HCT116 (cell line): ENCODE measurements around the gene NSUN4. TPM values are rescaled to one million over a fixed set of nuclear protein-coding genes. Genes with fewer than 3 reads are reported as not detected.

Source experiments
- ATAC-seq: fragments of 200-7000 bp; cut with Tn5 transposase; 2 replicates; pipeline ENCODE4 v1.9.1; 2020; ENCODE audit warnings: mild to moderate bottlenecking, moderate library complexity
- BruUV-seq: library from RNA; stranded (reverse); fragments of 400-500 nt; replicated peaks from 2 replicates; lab custom pipeline; 2021; lab: Mats Ljungman, UMichigan
- CTCF ChIA-PET: fragments of 300-600 bp; sonication (Branson Sonifier 250); formaldehyde crosslinking; loops from one replicate; lab custom pipeline; 2021; ENCODE audit warnings: antibody characterized with exemption; lab: Charles Lee
- POLR2A ChIA-PET: fragments of 300-600, 350-600 bp; sonication (Branson Sonifier 250); formaldehyde crosslinking; loops from one replicate; lab custom pipeline; 2021; ENCODE audit warnings: antibody characterized with exemption; lab: Charles Lee
- RAD21 ChIA-PET, 2 experiments: fragments of 300-600 bp; sonication (Branson Sonifier 250); formaldehyde crosslinking; loops; one replicate each; lab custom pipeline; 2023; ENCODE audit warnings: low total read pairs in 2 of 2; ENCODE audit not compliant: uncharacterized antibody in 2 of 2, unreplicated experiment in 2 of 2, low non-redundant PET in 1 of 2; lab: Charles Lee
- DNase-seq: peaks from one replicate; pipeline ENCODE4 v3.0.0-alpha.2; 2010; ENCODE audit warnings: low read depth, low spot score
- H2AFZ ChIP-seq: fragments of 200-600 bp; shearing (Covaris generic), sonication (generic); 2 replicates; pipeline ENCODE4 v1.6.1; 2017; ENCODE audit warnings: low read depth, mixed run types, mixed read lengths, antibody characterized with exemption, low read length; ENCODE audit not compliant: poor library complexity, severe bottlenecking
- H3K27ac ChIP-seq: 2 replicates; pipeline ENCODE4 v1.5.1; 2012; ENCODE audit warnings: low read depth, low read length
- H3K27me3 ChIP-seq: fragments of 200-600 bp; sonication (generic); 2 replicates; pipeline ENCODE4 v1.6.1; 2016; ENCODE audit warnings: mixed run types, low read length, mixed read lengths; ENCODE audit not compliant: insufficient read depth
- H3K36me3 ChIP-seq, 2 experiments: fragments of 200-500 bp in 1 of 2; fragments of 200-600 bp in 1 of 2; sonication (Bioruptor generic) in 1 of 2; sonication (generic) in 1 of 2; 2 replicates each; pipeline versions ENCODE4 v1.5.1 to v1.6.1; 2014 to 2016; ENCODE audit warnings: low read length in 2 of 2, inconsistent platforms in 1 of 2, mixed read lengths in 1 of 2, mixed run types in 1 of 2; ENCODE audit not compliant: insufficient read depth in 2 of 2, control insufficient read depth in 1 of 2
- H3K4me1 ChIP-seq, 2 experiments: fragments of 200-600 bp in 1 of 2; sonication (generic) in 1 of 2; 2 replicates each; pipeline versions ENCODE4 v1.5.1 to v1.6.1; 2012 to 2017; ENCODE audit warnings: low read length in 2 of 2, inconsistent platforms in 1 of 2, mild to moderate bottlenecking in 1 of 2, mixed read lengths in 1 of 2, mixed run types in 1 of 2, moderate library complexity in 1 of 2; ENCODE audit not compliant: insufficient read depth in 2 of 2, control insufficient read depth in 1 of 2
- H3K4me2 ChIP-seq: fragments of 200-600 bp; sonication (generic); 2 replicates; pipeline ENCODE4 v1.6.1; 2017; ENCODE audit warnings: mixed run types, low read length, mixed read lengths
- H3K4me3 ChIP-seq, 2 experiments: fragments of 200-600 bp in 1 of 2; sonication (generic) in 1 of 2; replicated peaks in 1 of 2; 2 replicates each; pipeline ENCODE4 v1.5.1; 2011 to 2016; ENCODE audit warnings: low read length in 2 of 2, control low read depth in 1 of 2, low read depth in 1 of 2, mild to moderate bottlenecking in 1 of 2, mixed read lengths in 1 of 2, mixed run types in 1 of 2
- H3K79me2 ChIP-seq: fragments of 200-600 bp; sonication (generic); 2 replicates; pipeline ENCODE4 v1.6.1; 2017; ENCODE audit warnings: mild to moderate bottlenecking, mixed run types, low read length, moderate library complexity, mixed read lengths; ENCODE audit not compliant: insufficient read depth
- H3K9ac ChIP-seq: fragments of 200-600 bp; sonication (generic); 2 replicates; pipeline ENCODE4 v1.6.1; 2016; ENCODE audit warnings: low read length, mixed read lengths
- H3K9me2 ChIP-seq: fragments of 200-600 bp; sonication (generic), shearing (Covaris generic); 2 replicates; pipeline ENCODE4 v1.6.1; 2017; ENCODE audit warnings: mixed run types, mild to moderate bottlenecking, moderate library complexity; ENCODE audit not compliant: insufficient read depth
- H3K9me3 ChIP-seq, 2 experiments: fragments of 200-500 bp in 1 of 2; fragments of 200-600 bp in 1 of 2; sonication (Bioruptor generic) in 1 of 2; sonication (generic) in 1 of 2; 2 replicates each; pipeline ENCODE4 v1.6.1; 2014 to 2017; ENCODE audit warnings: low read length in 2 of 2, mixed read lengths in 2 of 2, inconsistent platforms in 1 of 2, low read depth in 1 of 2, mild to moderate bottlenecking in 1 of 2, mixed run types in 1 of 2, moderate library complexity in 1 of 2; ENCODE audit not compliant: control insufficient read depth in 1 of 2, insufficient read depth in 1 of 2
- H4K20me1 ChIP-seq: fragments of 200-600 bp; sonication (generic), shearing (Covaris generic); 2 replicates; pipeline ENCODE4 v1.6.1; 2017; ENCODE audit warnings: mixed run types, mild to moderate bottlenecking, moderate library complexity; ENCODE audit not compliant: insufficient read depth
- CBX3 ChIP-seq: IDR thresholded peaks from 2 replicates; pipeline ENCODE4 v1.6.1; 2012; ENCODE audit warnings: low read depth
- CEBPB ChIP-seq: IDR thresholded peaks from 2 replicates; pipeline ENCODE4 v1.6.1; 2012; ENCODE audit warnings: low read depth
- EGR1 ChIP-seq: IDR thresholded peaks from 2 replicates; pipeline ENCODE4 v1.6.1; 2012; ENCODE audit warnings: low read depth
- ELF1 ChIP-seq: IDR thresholded peaks from 2 replicates; pipeline ENCODE4 v1.6.1; 2012; ENCODE audit warnings: low read depth, borderline replicate concordance
- EZH2phosphoT487 ChIP-seq: fragments of 200-600 bp; IDR thresholded peaks from 2 replicates; pipeline ENCODE4 v1.6.1; 2018; ENCODE audit warnings: antibody characterized with exemption, borderline replicate concordance
- JUND ChIP-seq: IDR thresholded peaks from 2 replicates; pipeline ENCODE4 v1.6.1; 2012
- RAD21 ChIP-seq: IDR thresholded peaks from 2 replicates; pipeline ENCODE4 v1.6.1; 2012; ENCODE audit warnings: low read depth, mild to moderate bottlenecking
- SIN3A ChIP-seq: IDR thresholded peaks from 2 replicates; pipeline ENCODE4 v1.6.1; 2012; ENCODE audit warnings: low read depth
- SP1 ChIP-seq: IDR thresholded peaks from 2 replicates; pipeline ENCODE4 v1.6.1; 2012; ENCODE audit warnings: low read depth
- SRF ChIP-seq: IDR thresholded peaks from 2 replicates; pipeline ENCODE4 v1.6.1; 2012; ENCODE audit warnings: low read depth
- YY1 ChIP-seq: IDR thresholded peaks from 2 replicates; pipeline ENCODE4 v1.6.1; 2011; ENCODE audit warnings: low read length, low read depth, moderate library complexity, mild to moderate bottlenecking; ENCODE audit not compliant: insufficient replicate concordance; ENCODE audit errors: extremely low read depth
- ZNF274 ChIP-seq: fragments of 200-500 bp; sonication (Bioruptor generic); IDR thresholded peaks from 2 replicates; pipeline ENCODE4 v1.6.1; 2014; ENCODE audit warnings: mild to moderate bottlenecking, low read depth, low read length, inconsistent platforms
- intact Hi-C: fragments of 100-400 bp; cut with micrococcal nuclease; formaldehyde crosslinking; loops from 2 replicates; pipeline ENCODE4 v1.10.0; 2022
- total RNA-seq: library from RNA; stranded (reverse); gene quantifications from one replicate; pipeline ENCODE4 v1.2.1, GENCODE V29; 2021; ENCODE audit not compliant: unreplicated experiment
- TF ChIP-seq, protein P1 (sequence below): IDR thresholded peaks from 2 replicates; pipeline ENCODE4 v1.6.1; 2012
- TF ChIP-seq, protein P2 (sequence below): IDR thresholded peaks from 2 replicates; pipeline ENCODE4 v1.6.1; 2012
- TF ChIP-seq, protein P3 (sequence below): IDR thresholded peaks from 2 replicates; pipeline ENCODE4 v1.6.1; 2012; ENCODE audit warnings: low read depth
- TF ChIP-seq, protein P4 (sequence below), 3 experiments: fragments of 200-600 bp in 1 of 3; sonication (generic) in 1 of 3; IDR thresholded peaks in 2 of 3; conservative IDR thresholded peaks in 1 of 3; 2 replicates each; pipeline ENCODE4 v1.5.1; 2012 to 2017; ENCODE audit warnings: low read depth in 2 of 3, low read length in 2 of 3, antibody characterized with exemption in 1 of 3, borderline replicate concordance in 1 of 3, control low read depth in 1 of 3, mild to moderate bottlenecking in 1 of 3, mixed read lengths in 1 of 3, mixed run types in 1 of 3, moderate library complexity in 1 of 3; ENCODE audit not compliant: insufficient read depth in 1 of 3

NSUN4 gene
- total RNA-seq, 1 experiment from 2014 or later: 27.8 TPM

DNA sequence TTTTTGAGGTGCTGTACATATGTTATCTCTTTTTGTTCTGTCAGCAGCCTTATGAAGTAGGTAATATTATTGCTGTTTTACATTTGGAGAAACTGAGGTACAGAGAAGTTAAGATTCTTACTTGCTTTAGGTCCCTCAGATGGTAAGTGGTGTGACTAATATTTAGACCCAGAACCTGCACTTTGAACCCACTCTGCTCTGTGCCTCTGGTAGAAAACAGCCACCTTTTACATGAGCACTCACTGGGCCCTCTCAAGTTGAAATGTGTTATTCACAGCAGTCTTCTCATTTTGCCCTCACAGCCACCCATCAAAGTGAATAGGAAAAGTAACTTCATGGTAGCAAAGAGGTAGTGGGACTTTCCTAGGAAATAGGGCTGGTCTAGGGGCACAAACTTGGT, 4.7 kb downstream of the NSUN4 start:
- no peak overlapping the region for H3K4me2 ChIP-seq
- TF ChIP-seq, protein P1, sequence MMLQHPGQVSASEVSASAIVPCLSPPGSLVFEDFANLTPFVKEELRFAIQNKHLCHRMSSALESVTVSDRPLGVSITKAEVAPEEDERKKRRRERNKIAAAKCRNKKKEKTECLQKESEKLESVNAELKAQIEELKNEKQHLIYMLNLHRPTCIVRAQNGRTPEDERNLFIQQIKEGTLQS: no peak
- TF ChIP-seq ELF1 (no peak), SRF (no peak)
- TF ChIP-seq, all 23 proteins: peak for 0
- no TSS peak for BruUV-seq
- ChIA-PET POLR2A (no interaction called here), CTCF (interaction anchor here (3.1 kb wide), 1 partner anchor 12 kb away, joined by 35 read pairs; no protein-coding TSS in a partner anchor), RAD21 (no interaction called here)
- intact Hi-C loops: loop anchor here (5.0 kb wide), 1 partner anchor 308 kb away; no protein-coding TSS in a partner anchor
- no peaks in the 10 kb centered on the region for H4K20me1 ChIP-seq
- peaks cover 44% of the 10 kb centered on the region for H3K79me2 ChIP-seq
- H3K9ac ChIP-seq: no peak overlapping the region
- no peak overlapping the region for H3K27ac ChIP-seq
- no peaks in the 10 kb centered on the region for H3K9me3 ChIP-seq
- no peaks in the 10 kb centered on the region for H3K9me2 ChIP-seq
- H3K27me3 ChIP-seq: no peaks in the 10 kb centered on the region
- peaks cover 9 to 26% of the 10 kb centered on the region in 2 experiments; a peak in 3 of 4 replicates for H3K4me1 ChIP-seq
- H3K4me3 ChIP-seq: no peak overlapping the region
- DNase-seq: no peak
- no peak overlapping the region for H2AFZ ChIP-seq
- H3K36me3 ChIP-seq: peaks cover 18 to 26% of the 10 kb centered on the region in 2 experiments; a peak in 3 of 4 replicates
- ATAC-seq: no peak

DNA sequence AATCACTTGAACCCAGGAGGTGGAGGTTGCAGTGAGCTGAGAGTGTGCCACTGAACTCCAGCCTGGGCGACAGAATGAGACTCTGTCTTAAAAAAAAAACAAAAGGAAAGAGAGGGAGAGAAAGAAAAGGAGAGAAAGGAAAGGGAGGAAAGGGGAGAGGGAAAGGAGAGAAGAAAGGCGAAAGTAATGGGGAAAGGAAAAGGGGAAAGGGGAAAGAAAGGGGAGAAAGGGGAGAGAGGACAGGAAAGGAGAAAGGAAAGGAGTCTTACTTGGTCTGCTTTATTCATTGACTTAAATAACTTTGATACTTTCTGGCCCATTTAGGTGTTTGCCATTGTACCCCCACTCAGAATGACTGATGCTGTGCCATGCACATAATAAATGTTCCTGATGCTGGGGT, 11.8 kb downstream of the NSUN4 start:
- ChIA-PET POLR2A (no interaction called here), CTCF (interaction anchor here (1.2 kb wide), 1 partner anchor 19 kb away, joined by 4 read pairs; no protein-coding TSS in a partner anchor), RAD21 (no interaction called here)
- peaks cover 23% of the 10 kb centered on the region; the same call in 1 of the 2 replicates for H3K79me2 ChIP-seq
- ATAC-seq (no peak), DNase-seq (no peak)
- no peak overlapping the region for H2AFZ ChIP-seq
- BruUV-seq: no TSS peak
- H3K4me2 ChIP-seq: no peak overlapping the region
- H3K9me3 ChIP-seq: no peaks in the 10 kb centered on the region
- H4K20me1 ChIP-seq: no peaks in the 10 kb centered on the region
- peaks cover 3 to 11% of the 10 kb centered on the region in 2 experiments; a peak in 3 of 4 replicates for H3K4me1 ChIP-seq
- no peak overlapping the region for H3K9ac ChIP-seq
- no peak overlapping the region for H3K4me3 ChIP-seq
- H3K27ac ChIP-seq: no peak overlapping the region
- peaks cover 29 to 32% of the 10 kb centered on the region in 2 experiments for H3K36me3 ChIP-seq
- no peaks in the 10 kb centered on the region for H3K27me3 ChIP-seq
- intact Hi-C loops: no loop called here
- H3K9me2 ChIP-seq: no peaks in the 10 kb centered on the region
- TF ChIP-seq, protein P2, sequence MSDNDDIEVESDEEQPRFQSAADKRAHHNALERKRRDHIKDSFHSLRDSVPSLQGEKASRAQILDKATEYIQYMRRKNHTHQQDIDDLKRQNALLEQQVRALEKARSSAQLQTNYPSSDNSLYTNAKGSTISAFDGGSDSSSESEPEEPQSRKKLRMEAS: no peak
- TF ChIP-seq CEBPB (no peak), SP1 (no peak), CBX3 (no peak), SIN3A (no peak), SRF (no peak), JUND (no peak), RAD21 (no peak), ZNF274 (no peak), EGR1 (no peak), YY1 (no peak), EZH2phosphoT487 (no peak)
- TF ChIP-seq, protein P3, sequence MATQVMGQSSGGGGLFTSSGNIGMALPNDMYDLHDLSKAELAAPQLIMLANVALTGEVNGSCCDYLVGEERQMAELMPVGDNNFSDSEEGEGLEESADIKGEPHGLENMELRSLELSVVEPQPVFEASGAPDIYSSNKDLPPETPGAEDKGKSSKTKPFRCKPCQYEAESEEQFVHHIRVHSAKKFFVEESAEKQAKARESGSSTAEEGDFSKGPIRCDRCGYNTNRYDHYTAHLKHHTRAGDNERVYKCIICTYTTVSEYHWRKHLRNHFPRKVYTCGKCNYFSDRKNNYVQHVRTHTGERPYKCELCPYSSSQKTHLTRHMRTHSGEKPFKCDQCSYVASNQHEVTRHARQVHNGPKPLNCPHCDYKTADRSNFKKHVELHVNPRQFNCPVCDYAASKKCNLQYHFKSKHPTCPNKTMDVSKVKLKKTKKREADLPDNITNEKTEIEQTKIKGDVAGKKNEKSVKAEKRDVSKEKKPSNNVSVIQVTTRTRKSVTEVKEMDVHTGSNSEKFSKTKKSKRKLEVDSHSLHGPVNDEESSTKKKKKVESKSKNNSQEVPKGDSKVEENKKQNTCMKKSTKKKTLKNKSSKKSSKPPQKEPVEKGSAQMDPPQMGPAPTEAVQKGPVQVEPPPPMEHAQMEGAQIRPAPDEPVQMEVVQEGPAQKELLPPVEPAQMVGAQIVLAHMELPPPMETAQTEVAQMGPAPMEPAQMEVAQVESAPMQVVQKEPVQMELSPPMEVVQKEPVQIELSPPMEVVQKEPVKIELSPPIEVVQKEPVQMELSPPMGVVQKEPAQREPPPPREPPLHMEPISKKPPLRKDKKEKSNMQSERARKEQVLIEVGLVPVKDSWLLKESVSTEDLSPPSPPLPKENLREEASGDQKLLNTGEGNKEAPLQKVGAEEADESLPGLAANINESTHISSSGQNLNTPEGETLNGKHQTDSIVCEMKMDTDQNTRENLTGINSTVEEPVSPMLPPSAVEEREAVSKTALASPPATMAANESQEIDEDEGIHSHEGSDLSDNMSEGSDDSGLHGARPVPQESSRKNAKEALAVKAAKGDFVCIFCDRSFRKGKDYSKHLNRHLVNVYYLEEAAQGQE: no peak
- TF ChIP-seq, protein P4, sequence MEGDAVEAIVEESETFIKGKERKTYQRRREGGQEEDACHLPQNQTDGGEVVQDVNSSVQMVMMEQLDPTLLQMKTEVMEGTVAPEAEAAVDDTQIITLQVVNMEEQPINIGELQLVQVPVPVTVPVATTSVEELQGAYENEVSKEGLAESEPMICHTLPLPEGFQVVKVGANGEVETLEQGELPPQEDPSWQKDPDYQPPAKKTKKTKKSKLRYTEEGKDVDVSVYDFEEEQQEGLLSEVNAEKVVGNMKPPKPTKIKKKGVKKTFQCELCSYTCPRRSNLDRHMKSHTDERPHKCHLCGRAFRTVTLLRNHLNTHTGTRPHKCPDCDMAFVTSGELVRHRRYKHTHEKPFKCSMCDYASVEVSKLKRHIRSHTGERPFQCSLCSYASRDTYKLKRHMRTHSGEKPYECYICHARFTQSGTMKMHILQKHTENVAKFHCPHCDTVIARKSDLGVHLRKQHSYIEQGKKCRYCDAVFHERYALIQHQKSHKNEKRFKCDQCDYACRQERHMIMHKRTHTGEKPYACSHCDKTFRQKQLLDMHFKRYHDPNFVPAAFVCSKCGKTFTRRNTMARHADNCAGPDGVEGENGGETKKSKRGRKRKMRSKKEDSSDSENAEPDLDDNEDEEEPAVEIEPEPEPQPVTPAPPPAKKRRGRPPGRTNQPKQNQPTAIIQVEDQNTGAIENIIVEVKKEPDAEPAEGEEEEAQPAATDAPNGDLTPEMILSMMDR (IDR thresholded peaks at IDR 0.05 in 2 of 3, conservative IDR thresholded peaks at IDR 0.05 in 1 of 3; ENCODE audit: borderline replicate concordance in 1 of 3, insufficient read depth in 1 of 3, low read depth in 2 of 3, low read length in 2 of 3): no peak
